MCF 10A (cell line): ENCODE results near the gene ABCC2. TPM values are rescaled to one million over a fixed set of nuclear protein-coding genes. Genes with fewer than 3 reads are reported as not detected.

ENCODE experiments used
- BruUV-seq: library from RNA; stranded (reverse); fragments of 400-500 nt; replicated peaks from 2 replicates; lab custom pipeline; 2021; lab: Mats Ljungman, UMichigan
- CTCF ChIA-PET: fragments of 300-600 bp; sonication (Branson Sonifier 250); formaldehyde crosslinking; extraction: SDS; loops from one replicate; lab custom pipeline; 2021; ENCODE audit warnings: antibody characterized with exemption, inconsistent platforms; lab: Yijun Ruan, JAX
- POLR2A ChIA-PET: fragments of 300-600, 350-650 bp; sonication (Branson Sonifier 250); formaldehyde crosslinking; extraction: SDS; loops from one replicate; lab custom pipeline; 2020; ENCODE audit warnings: antibody characterized with exemption, inconsistent platforms; lab: Yijun Ruan, JAX
- DNase-seq: peaks from one replicate; pipeline ENCODE4 v3.0.0-alpha.2; 2018; ENCODE audit not compliant: unreplicated experiment
- H3K27ac Mint-ChIP-seq: one replicate; pipeline ENCODE4 v1.8.0; 2022; ENCODE audit warnings: mild to moderate bottlenecking, low read depth, mixed read lengths; ENCODE audit not compliant: unreplicated experiment
- H3K27me3 Mint-ChIP-seq: one replicate; pipeline ENCODE4 v1.8.0; 2022; ENCODE audit warnings: mixed read lengths; ENCODE audit not compliant: insufficient read depth, unreplicated experiment
- H3K36me3 Mint-ChIP-seq: one replicate; pipeline ENCODE4 v1.8.0; 2022; ENCODE audit warnings: mild to moderate bottlenecking, moderate library complexity, mixed read lengths; ENCODE audit not compliant: insufficient read depth, unreplicated experiment
- H3K4me1 Mint-ChIP-seq: one replicate; pipeline ENCODE4 v1.8.0; 2022; ENCODE audit warnings: mixed read lengths; ENCODE audit not compliant: insufficient read depth, unreplicated experiment
- H3K4me3 Mint-ChIP-seq: one replicate; pipeline ENCODE4 v1.8.0; 2022; ENCODE audit warnings: mild to moderate bottlenecking, moderate library complexity, mixed read lengths; ENCODE audit not compliant: unreplicated experiment
- H3K9me3 Mint-ChIP-seq: one replicate; pipeline ENCODE4 v1.8.0; 2022; ENCODE audit warnings: mixed read lengths; ENCODE audit not compliant: unreplicated experiment
- CTCF ChIP-seq: fragments of 200-600 bp; IDR thresholded peaks from one replicate; pipeline ENCODE4 v1.8.0; 2022; ENCODE audit warnings: antibody characterized with exemption, mild to moderate bottlenecking; ENCODE audit not compliant: unreplicated experiment
- intact Hi-C: fragments of 100-400 bp; cut with micrococcal nuclease; formaldehyde crosslinking; loops from 2 replicates; pipeline ENCODE4 v1.14.1; 2022
- total RNA-seq: library from RNA; stranded (reverse); gene quantifications from 2 replicates; pipeline ENCODE4 v1.2.3, GENCODE V29; 2022

Gene ABCC2
- total RNA-seq, 1 experiment from 2014 or later = 6.3 TPM

- TF ChIP-seq CTCF = no peak
- no peak for DNase-seq
- intact Hi-C loops = no loop called here
- CTCF ChIA-PET = interaction anchor here (0.6 kb wide), 1 partner anchor 62 kb away, joined by 3 read pairs; no protein-coding TSS in a partner anchor
- H3K27me3 Mint-ChIP-seq = no peaks in the 10 kb centered on the region
- BruUV-seq = no TSS peak
- no peak overlapping the region for H3K4me3 Mint-ChIP-seq
- POLR2A ChIA-PET = interaction anchor here (0.8 kb wide), 1 partner anchor 38 kb away, joined by 4 read pairs; the partner anchor contains the start of genes COX15 and CUTC
- no peak overlapping the region for H3K27ac Mint-ChIP-seq
- H3K4me1 Mint-ChIP-seq = no peaks in the 10 kb centered on the region
- H3K9me3 Mint-ChIP-seq = no peaks in the 10 kb centered on the region
- H3K36me3 Mint-ChIP-seq = no peaks in the 10 kb centered on the region
Measured at GRCh38 chr10:99769706-99770105, 12.7 kb upstream of the ABCC2 start.

- H3K4me1 Mint-ChIP-seq = no peaks in the 10 kb centered on the region
- intact Hi-C loops = no loop called here
- ChIA-PET POLR2A (interaction anchor here (0.6 to 0.8 kb wide), 2 partner anchors 38 to 149 kb away, joined by 3 to 4 read pairs; partner anchors contain the start of genes COX15 and CUTC), CTCF (no interaction called here)
- no peak overlapping the region for H3K4me3 Mint-ChIP-seq
- no peak overlapping the region for H3K27ac Mint-ChIP-seq
- no peak for DNase-seq
- no peaks in the 10 kb centered on the region for H3K36me3 Mint-ChIP-seq
- no peaks in the 10 kb centered on the region for H3K27me3 Mint-ChIP-seq
- BruUV-seq = no TSS peak
- TF ChIP-seq CTCF = no peak
- H3K9me3 Mint-ChIP-seq = no peaks in the 10 kb centered on the region
Measured at GRCh38 chr10:99770408-99771045, 11.9 kb upstream of the ABCC2 start.

GRCh38 chr10:99775850-99776249 is 6.6 kb upstream of the ABCC2 start:
- intact Hi-C loops = no loop called here
- no peak overlapping the region for H3K4me3 Mint-ChIP-seq
- peaks cover 40% of the 10 kb centered on the region for H3K4me1 Mint-ChIP-seq
- no peaks in the 10 kb centered on the region for H3K36me3 Mint-ChIP-seq
- DNase-seq = peak; percentile 76
- BruUV-seq = no TSS peak
- H3K27me3 Mint-ChIP-seq = no peaks in the 10 kb centered on the region
- H3K9me3 Mint-ChIP-seq = no peaks in the 10 kb centered on the region
- ChIA-PET POLR2A (interaction anchor here (0.9 to 10.4 kb wide), 8 partner anchors 9 to 155 kb away, joined by 3 to 129 read pairs (median 4); partner anchors contain the start of genes COX15 and CUTC), CTCF (no interaction called here)
- no peak for TF ChIP-seq CTCF
- H3K27ac Mint-ChIP-seq = peak overlapping the region; percentile 85

- BruUV-seq = no TSS peak
- no peak for TF ChIP-seq CTCF
- DNase-seq = peak; percentile 65
- Mint-ChIP-seq H3K4me3 (peak overlapping the region; percentile 30), H3K4me1 (peaks cover 50% of the 10 kb centered on the region), H3K9me3 (no peaks in the 10 kb centered on the region), H3K27ac (peak overlapping the region; percentile 93), H3K36me3 (no peaks in the 10 kb centered on the region), H3K27me3 (no peaks in the 10 kb centered on the region)
- intact Hi-C loops = no loop called here
- POLR2A ChIA-PET = interaction anchor here (0.7 to 10.4 kb wide), 5 partner anchors 10 to 387 kb away, joined by 3 to 129 read pairs (median 5); partner anchors contain the start of genes COX15 and CUTC
- CTCF ChIA-PET = no interaction called here
Measured at GRCh38 chr10:99777918-99778714, 4.3 kb upstream of the ABCC2 start.
